Body of pancreas (tissue), 4 donors: Measurements from ENCODE around the gene TMEM151A.

Source experiments
- CTCF ChIP-seq, 7 experiments: fragments of 450-650 bp in 4 of 7; fragments of 200-600 bp in 3 of 7; sonication (generic) in 3 of 7; IDR thresholded peaks; one replicate each; pipeline ENCODE4 v1.5.1; 2016 to 2019; ENCODE audit warnings: antibody characterized with exemption in 7 of 7
- POLR2A ChIP-seq, 3 donors: fragments of 450-650 bp; IDR thresholded peaks; one replicate each; pipeline ENCODE4 v1.6.1; 2016; ENCODE audit warnings: antibody characterized with exemption in 3 of 3, mild to moderate bottlenecking in 2 of 3

- TF ChIP-seq CTCF (IDR thresholded peaks at IDR 0.05) (no peak), POLR2A (IDR thresholded peaks at IDR 0.05) (no peak)
Observed at GRCh38 chr11:66315498-66315885, 23.8 kb downstream of the TMEM151A start.
